Rectal smooth muscle tissue (tissue), 1 donor: ENCODE measurements around the gene GDPD3.

ENCODE experiments used
- H3K27ac ChIP-seq: one replicate; pipeline ENCODE4 v1.7.0; 2013; ENCODE audit warnings: low read depth, low read length, inconsistent platforms
- H3K27me3 ChIP-seq: one replicate; pipeline ENCODE4 v1.7.0; 2013; ENCODE audit warnings: low read length; ENCODE audit not compliant: control insufficient read depth, insufficient read depth
- H3K36me3 ChIP-seq: one replicate; pipeline ENCODE4 v1.7.0; 2013; ENCODE audit warnings: low read length; ENCODE audit not compliant: control insufficient read depth, insufficient read depth
- H3K4me1 ChIP-seq: one replicate; pipeline ENCODE4 v1.7.0; 2013; ENCODE audit warnings: low read length; ENCODE audit not compliant: control insufficient read depth, insufficient read depth
- H3K4me3 ChIP-seq: one replicate; pipeline ENCODE4 v1.7.0; 2013; ENCODE audit warnings: low read length
- H3K9ac ChIP-seq: one replicate; pipeline ENCODE4 v1.7.0; 2013; ENCODE audit warnings: low read length

GDPD3 gene, protein sequence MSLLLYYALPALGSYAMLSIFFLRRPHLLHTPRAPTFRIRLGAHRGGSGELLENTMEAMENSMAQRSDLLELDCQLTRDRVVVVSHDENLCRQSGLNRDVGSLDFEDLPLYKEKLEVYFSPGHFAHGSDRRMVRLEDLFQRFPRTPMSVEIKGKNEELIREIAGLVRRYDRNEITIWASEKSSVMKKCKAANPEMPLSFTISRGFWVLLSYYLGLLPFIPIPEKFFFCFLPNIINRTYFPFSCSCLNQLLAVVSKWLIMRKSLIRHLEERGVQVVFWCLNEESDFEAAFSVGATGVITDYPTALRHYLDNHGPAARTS

DNA sequence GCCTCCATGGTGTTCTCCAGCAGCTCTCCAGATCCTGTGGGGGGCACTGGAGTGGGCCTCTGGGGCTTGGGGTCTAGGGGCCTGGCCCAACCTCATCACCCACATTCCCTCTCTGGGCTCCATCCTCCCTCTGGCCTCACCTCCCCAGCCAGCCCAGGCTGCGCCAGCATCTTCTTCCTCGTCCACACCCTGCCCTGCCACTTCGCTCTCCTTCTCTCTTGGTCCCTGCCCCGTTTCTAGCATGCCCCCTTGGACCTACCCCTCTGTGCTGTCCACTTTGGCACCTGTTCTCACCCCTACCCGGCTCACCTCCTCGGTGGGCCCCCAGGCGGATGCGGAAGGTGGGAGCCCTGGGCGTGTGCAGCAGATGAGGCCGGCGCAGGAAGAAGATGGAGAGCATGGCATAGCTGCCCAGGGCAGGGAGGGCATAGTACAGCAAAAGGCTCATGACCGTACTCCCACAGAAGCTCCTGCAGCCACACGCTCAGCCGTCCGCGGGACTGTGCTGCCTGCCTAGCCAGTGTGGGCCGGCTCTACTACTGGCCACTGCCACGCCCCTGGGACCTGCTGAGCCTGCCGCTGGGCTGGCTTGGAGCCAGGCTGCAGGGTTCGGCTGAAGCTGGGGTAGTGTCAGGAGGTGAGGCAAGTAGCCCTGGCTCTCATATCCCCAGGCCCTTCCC, at the start of gene GDPD3:
Gene GDPD3, minus strand, starts transcription at position 507 of the 680 bp plus-strand sequence. Its CDS starts 59 bp downstream, at position 448.
- Histone ChIP-seq H3K36me3 (peaks cover 29% of the 10 kb centered on the region), H3K27ac (no peak within 1 kb of the TSS), H3K9ac (no peak within 1 kb of the TSS)

DNA sequence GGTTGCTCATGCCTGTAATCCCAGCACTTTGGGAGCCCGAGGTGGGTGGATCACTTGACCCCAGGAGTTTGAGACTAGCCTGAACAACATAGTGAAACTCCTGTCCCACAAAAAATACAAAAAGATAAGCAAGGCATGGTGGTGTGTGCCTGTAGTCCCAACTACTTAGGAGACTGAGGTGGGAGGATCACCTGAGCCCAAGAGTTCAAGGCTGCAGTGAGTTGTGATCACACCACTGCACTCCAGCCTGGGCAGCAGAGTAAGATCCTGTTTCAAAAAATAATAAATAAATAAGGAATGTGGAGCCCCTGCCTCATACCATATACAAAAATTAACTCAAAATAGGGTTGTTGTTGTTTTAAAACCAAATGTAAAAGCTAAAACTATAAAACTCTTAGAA, 43.9 kb upstream of the GDPD3 start:
- Histone ChIP-seq H3K36me3 (no peaks in the 10 kb centered on the region), H3K4me3 (no peak overlapping the region), H3K27me3 (no peaks in the 10 kb centered on the region), H3K9ac (no peak overlapping the region), H3K27ac (no peak overlapping the region), H3K4me1 (no peaks in the 10 kb centered on the region)

More for the DNA sequence above, at the start of gene GDPD3:
- no peaks in the 10 kb centered on the region for H3K27me3 ChIP-seq
- H3K4me3 ChIP-seq: no peak within 1 kb of the TSS
- H3K4me1 ChIP-seq: no peaks in the 10 kb centered on the region

GRCh38 chr16:30155188-30155587, 41.9 kb upstream of the GDPD3 start:
- Histone ChIP-seq H3K27me3 (no peaks in the 10 kb centered on the region), H3K9ac (no peak overlapping the region), H3K27ac (no peak overlapping the region), H3K4me3 (no peak overlapping the region), H3K4me1 (no peaks in the 10 kb centered on the region), H3K36me3 (no peaks in the 10 kb centered on the region)

GRCh38 chr16:30152517-30152916, 39.2 kb upstream of the GDPD3 start:
- no peaks in the 10 kb centered on the region for H3K36me3 ChIP-seq
- no peaks in the 10 kb centered on the region for H3K4me1 ChIP-seq
- H3K4me3 ChIP-seq: no peak overlapping the region
- H3K27me3 ChIP-seq: no peaks in the 10 kb centered on the region
- H3K27ac ChIP-seq: no peak overlapping the region
- no peak overlapping the region for H3K9ac ChIP-seq

DNA sequence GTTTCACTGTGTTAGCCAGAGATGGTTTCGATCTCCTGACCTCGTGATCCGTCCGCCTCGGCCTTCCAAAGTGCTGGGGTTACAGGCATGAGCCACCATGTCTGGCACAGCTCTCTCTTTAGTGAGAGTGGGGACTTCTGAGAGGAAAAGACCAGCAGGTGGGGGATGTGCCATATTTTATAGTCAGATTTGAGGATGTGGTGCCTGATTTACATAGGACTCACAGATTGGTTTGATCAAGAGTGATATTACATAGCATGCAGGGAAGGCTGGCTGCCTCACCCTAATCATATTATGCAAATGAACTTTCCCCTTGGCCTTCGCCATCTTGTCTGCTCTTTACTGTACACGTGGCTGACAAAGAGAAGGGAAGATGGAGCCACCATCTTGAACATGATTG, 37.8 kb upstream of the GDPD3 start:
- Histone ChIP-seq H3K4me1 (no peaks in the 10 kb centered on the region), H3K9ac (no peak overlapping the region), H3K27me3 (no peaks in the 10 kb centered on the region)

GRCh38 chr16:30149250-30149930, 36.1 kb upstream of the GDPD3 start:
- Histone ChIP-seq H3K4me3 (no peak overlapping the region), H3K9ac (no peak overlapping the region), H3K27me3 (no peaks in the 10 kb centered on the region), H3K36me3 (no peaks in the 10 kb centered on the region), H3K4me1 (no peaks in the 10 kb centered on the region), H3K27ac (no peak overlapping the region)

More for the DNA sequence above, 37.8 kb upstream of the GDPD3 start:
- no peak overlapping the region for H3K4me3 ChIP-seq
- no peak overlapping the region for H3K27ac ChIP-seq
- no peaks in the 10 kb centered on the region for H3K36me3 ChIP-seq

DNA sequence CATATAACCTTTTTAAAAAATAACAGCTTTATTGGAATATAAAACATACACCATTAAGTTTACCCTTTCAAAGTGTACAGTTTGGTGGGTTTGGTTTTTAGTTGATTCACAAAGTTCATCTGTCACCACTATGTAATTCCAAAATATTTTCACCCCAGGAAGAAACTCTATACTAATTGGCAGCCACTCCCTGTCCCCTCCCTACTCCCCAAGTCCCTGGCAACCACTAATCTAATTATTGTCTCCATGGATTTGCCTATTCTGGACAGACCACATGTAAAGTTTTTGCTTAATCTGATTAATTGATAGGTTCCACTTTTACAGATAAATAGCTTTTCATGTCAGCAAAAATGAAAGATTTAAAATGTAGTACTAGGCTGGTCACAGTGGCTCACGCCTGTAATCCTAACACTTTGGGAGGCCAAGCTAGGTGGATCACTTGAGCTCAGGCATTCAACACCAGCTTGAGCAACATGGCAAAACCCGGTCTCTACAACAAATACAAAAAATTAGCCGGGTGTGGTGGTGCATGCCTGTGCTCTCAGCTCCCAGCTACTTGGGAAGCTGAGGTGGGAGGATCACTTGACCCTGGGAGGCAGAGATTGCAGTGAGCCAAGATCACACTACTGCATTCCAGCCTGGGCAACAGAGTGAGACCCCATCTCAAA, 34.6 kb upstream of the GDPD3 start:
- H3K4me3 ChIP-seq: no peak overlapping the region
- no peak overlapping the region for H3K9ac ChIP-seq
- no peaks in the 10 kb centered on the region for H3K4me1 ChIP-seq
- H3K27me3 ChIP-seq: no peaks in the 10 kb centered on the region
- H3K36me3 ChIP-seq: no peaks in the 10 kb centered on the region
- H3K27ac ChIP-seq: no peak overlapping the region

GRCh38 chr16:30145657-30146056, 32.3 kb upstream of the GDPD3 start:
- no peak overlapping the region for H3K27ac ChIP-seq
- no peaks in the 10 kb centered on the region for H3K4me1 ChIP-seq
- H3K9ac ChIP-seq: no peak overlapping the region

DNA sequence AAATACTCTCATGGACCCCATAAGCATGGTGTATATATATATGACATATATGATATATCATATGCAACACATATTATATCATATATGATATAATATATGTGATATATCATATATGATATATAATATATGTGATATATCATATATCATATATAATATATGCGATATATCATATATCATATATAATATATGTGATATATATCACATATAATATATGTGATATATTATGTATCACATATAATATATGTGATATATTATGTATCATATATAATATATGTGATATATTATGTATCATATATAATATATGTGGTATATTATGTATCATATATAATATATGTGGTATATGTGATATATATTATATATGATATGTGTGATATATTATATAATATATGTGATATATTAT, 31.6 kb upstream of the GDPD3 start:
- no peaks in the 10 kb centered on the region for H3K27me3 ChIP-seq
- H3K27ac ChIP-seq: no peak overlapping the region
- no peaks in the 10 kb centered on the region for H3K4me1 ChIP-seq
- no peak overlapping the region for H3K9ac ChIP-seq
- no peak overlapping the region for H3K4me3 ChIP-seq
- H3K36me3 ChIP-seq: no peaks in the 10 kb centered on the region

More at GRCh38 chr16:30145657-30146056, 32.3 kb upstream of the GDPD3 start:
- Histone ChIP-seq H3K36me3 (no peaks in the 10 kb centered on the region), H3K27me3 (no peaks in the 10 kb centered on the region), H3K4me3 (no peak overlapping the region)

DNA sequence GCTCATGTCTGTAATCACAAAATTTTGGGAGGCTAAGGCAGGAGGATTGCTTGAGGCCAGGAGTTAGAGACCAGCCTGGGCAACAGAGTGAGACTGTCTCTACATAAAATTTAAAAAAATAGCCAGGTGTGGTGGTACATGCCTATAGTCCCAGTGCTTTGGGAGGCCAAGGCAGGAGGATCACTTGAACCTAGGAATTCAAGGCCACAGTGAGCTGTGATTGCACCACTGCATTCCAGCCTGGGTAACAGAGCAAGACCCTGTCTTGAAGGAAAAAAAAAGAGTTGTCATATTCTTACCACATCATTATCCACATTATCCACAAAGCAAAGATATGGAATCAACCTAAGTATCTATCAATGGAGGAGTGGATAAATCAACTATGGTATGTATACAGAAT, 30.7 kb upstream of the GDPD3 start:
- Histone ChIP-seq H3K27me3 (no peaks in the 10 kb centered on the region), H3K4me3 (no peak overlapping the region), H3K9ac (no peak overlapping the region), H3K36me3 (no peaks in the 10 kb centered on the region), H3K4me1 (no peaks in the 10 kb centered on the region), H3K27ac (no peak overlapping the region)

- Histone ChIP-seq H3K36me3 (no peaks in the 10 kb centered on the region), H3K4me1 (no peaks in the 10 kb centered on the region), H3K27me3 (no peaks in the 10 kb centered on the region), H3K27ac (no peak overlapping the region), H3K9ac (no peak overlapping the region), H3K4me3 (no peak overlapping the region)
These were observed 30.0 kb upstream of the GDPD3 start for GRCh38 chr16:30143347-30143702.

- Histone ChIP-seq H3K27me3 (no peaks in the 10 kb centered on the region), H3K9ac (no peak overlapping the region), H3K4me3 (no peak overlapping the region), H3K27ac (no peak overlapping the region), H3K36me3 (no peaks in the 10 kb centered on the region), H3K4me1 (no peaks in the 10 kb centered on the region)
These were observed 29.5 kb upstream of the GDPD3 start for GRCh38 chr16:30142672-30143346.
